Measurements from ENCODE around the gene SERF2.

DNA sequence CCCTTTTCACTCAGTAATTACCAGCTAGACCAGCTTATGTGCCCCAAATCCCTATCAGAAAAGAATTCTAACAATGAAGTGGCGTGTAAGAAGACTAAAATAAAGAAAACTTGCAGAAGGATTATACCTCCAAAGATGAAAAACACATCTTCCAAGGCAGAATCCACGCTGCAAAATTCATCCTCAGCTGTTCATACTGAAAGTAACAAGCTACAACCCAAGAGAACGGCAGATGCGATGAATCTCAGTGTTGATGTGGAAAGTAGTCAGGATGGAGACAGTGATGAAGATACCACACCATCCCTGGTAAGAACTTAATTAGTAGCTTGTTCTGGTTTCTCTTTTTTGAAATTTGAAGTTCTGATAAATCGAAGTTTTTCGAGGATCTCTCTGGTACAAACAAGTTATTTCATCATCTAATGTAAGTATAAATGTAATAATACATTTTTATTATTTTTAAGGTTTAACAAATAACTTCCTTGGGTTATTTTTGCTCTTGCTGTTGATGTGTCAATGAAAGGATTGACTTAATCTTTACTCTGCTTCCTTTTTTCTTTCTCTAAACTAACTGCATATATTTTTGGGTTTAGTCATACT, 36.0 kb downstream of the SERF2 start:
- TF ChIP-seq, protein P1, sequence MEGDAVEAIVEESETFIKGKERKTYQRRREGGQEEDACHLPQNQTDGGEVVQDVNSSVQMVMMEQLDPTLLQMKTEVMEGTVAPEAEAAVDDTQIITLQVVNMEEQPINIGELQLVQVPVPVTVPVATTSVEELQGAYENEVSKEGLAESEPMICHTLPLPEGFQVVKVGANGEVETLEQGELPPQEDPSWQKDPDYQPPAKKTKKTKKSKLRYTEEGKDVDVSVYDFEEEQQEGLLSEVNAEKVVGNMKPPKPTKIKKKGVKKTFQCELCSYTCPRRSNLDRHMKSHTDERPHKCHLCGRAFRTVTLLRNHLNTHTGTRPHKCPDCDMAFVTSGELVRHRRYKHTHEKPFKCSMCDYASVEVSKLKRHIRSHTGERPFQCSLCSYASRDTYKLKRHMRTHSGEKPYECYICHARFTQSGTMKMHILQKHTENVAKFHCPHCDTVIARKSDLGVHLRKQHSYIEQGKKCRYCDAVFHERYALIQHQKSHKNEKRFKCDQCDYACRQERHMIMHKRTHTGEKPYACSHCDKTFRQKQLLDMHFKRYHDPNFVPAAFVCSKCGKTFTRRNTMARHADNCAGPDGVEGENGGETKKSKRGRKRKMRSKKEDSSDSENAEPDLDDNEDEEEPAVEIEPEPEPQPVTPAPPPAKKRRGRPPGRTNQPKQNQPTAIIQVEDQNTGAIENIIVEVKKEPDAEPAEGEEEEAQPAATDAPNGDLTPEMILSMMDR (IDR thresholded peaks at IDR 0.05; ENCODE audit: insufficient read depth, low read length, poor library complexity, severe bottlenecking): no peak
- no peak for TF ChIP-seq EZH2phosphoT487 (conservative IDR thresholded peaks at IDR 0.05; ENCODE audit: low read length)

All from SU-DHL-6 (cell line).